Measurements from ENCODE around the gene PGAM5.

The PGAM5 gene

DNA sequence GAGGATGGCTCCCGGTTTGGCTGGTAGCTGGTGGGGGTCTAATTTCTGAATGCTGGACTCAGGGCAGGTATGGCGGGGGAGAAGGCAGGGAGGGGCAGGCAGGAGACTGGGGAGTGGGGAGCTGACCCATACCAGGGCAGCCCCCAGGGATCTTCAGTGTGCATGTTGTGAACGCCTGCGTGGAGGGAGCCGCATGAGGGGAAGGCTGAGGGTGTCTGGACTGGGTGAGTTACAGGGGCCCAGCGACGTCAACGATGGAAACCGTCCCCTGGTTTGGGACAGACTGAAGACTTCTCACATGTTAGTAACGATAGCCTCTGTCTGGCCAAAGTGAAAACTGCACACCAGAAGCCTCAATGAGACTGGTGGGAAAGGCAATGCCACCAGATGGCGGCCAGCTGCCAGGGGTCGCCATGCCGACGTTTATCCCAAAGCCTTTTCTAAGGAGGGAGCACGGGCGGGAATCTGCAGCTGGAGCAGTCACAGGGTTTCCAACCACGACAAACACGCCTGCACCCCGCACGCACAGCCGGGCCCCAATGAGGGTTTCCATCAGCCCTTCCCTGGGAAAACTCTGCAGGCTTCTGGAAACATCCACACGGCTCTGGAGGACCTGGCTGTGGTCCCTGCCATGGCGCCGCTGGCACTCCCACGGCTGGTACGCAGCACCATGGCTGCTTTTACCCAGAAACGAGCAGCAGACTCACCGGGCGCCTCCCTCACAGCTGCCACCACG, 14.0 kb downstream of the PGAM5 start:
- DNase-seq (no peak), ATAC-seq (no peak)
- no peaks in the 10 kb centered on the region for H3K27me3 Mint-ChIP-seq
- no peak overlapping the region for H3K4me3 Mint-ChIP-seq
- H3K27ac Mint-ChIP-seq: peak overlapping the region in 1 of 2 donors; percentile 19
- no peaks in the 10 kb centered on the region for H3K9me3 Mint-ChIP-seq
- peaks cover 8% of the 10 kb centered on the region for H3K4me1 Mint-ChIP-seq

DNA sequence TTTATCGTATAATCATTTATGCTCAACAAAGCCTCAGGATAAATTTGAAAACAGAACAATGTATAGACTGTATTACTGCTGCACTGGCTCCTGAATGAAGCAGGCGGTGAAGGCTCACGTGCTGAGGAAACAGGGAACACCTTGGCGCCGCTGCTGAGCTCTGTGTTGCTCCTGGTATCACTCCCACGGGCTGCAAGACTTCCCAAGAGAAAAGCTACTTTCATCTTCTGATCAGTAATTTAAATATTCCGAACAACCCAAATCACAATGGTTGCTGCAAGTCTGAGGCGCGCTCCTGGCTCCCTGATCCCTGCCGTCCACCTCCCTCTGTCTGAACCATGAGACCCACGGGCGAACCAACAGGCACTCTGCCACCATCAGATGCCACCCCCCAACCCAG, 15.7 kb downstream of the PGAM5 start:
- ATAC-seq (no peak), DNase-seq (no peak)
- no peak overlapping the region for H3K4me3 Mint-ChIP-seq
- no peaks in the 10 kb centered on the region for H3K27me3 Mint-ChIP-seq
- peaks cover 16% of the 10 kb centered on the region for H3K4me1 Mint-ChIP-seq
- H3K9me3 Mint-ChIP-seq: no peaks in the 10 kb centered on the region
- peak overlapping the region in 1 of 2 donors; percentile 10 for H3K27ac Mint-ChIP-seq

DNA sequence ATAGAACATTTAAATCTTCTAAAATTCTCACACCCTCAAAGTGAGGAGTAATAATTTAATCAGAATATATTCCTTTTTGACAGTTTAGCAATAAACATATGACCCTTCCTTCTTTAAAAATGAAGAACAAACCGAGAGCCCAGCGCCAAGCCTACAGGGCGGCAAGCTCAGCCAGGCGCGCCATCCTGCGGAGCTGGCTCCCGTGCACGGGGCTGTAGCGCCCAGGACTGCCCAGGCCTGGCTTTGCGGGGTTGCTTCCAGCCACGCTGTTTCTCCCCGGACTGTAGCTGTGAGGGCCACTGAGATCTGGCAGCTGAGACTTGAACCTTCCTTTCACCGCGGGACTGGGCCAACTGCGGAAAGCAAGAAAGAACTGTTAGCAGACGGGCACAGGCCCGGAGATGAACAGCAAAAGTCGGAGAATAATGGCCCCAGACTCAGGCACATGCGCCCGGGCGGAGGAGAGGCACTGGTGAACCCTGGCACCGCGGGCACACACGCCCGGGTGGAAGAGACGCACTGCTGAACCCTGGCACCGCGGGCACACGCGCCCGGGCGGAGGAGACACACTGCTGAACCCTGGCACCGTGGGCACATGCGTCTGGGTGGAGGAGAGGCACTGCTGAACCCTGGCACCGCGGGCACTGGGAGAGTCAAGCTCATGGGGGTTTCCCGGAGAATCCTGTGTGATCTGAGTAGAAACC, 16.6 kb downstream of the PGAM5 start:
- Mint-ChIP-seq H3K27ac (peak overlapping the region in 1 of 2 donors; percentile 10), H3K9me3 (no peaks in the 10 kb centered on the region), H3K4me3 (no peak overlapping the region), H3K27me3 (no peaks in the 10 kb centered on the region), H3K4me1 (peaks cover 16% of the 10 kb centered on the region)
- ATAC-seq: peak; percentile 59
- DNase-seq: no peak

DNA sequence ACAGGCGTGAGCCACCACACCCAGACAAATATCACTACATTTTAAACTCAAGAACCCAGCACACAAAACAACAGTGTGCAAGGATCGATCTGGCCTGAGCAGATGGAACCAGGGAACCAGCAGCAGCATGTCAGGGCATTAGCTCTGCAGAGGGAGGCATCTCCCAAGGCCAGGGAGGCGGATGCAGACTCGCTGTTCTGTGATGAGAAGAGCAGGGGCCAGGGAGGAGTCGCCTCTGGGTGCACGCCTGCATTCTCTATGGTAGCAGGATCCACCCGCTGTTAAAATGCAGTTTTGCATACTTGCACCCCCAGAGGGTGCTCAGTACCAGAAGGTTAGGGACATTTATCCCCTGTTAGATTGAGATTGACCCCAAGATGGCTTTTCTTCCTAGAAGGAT, 17.9 kb downstream of the PGAM5 start:
- Mint-ChIP-seq H3K9me3 (no peaks in the 10 kb centered on the region), H3K4me3 (no peak overlapping the region), H3K4me1 (peaks cover 16% of the 10 kb centered on the region), H3K27ac (peak overlapping the region in 1 of 2 donors; percentile 71), H3K27me3 (no peaks in the 10 kb centered on the region)
- ATAC-seq (no peak), DNase-seq (no peak)

DNA sequence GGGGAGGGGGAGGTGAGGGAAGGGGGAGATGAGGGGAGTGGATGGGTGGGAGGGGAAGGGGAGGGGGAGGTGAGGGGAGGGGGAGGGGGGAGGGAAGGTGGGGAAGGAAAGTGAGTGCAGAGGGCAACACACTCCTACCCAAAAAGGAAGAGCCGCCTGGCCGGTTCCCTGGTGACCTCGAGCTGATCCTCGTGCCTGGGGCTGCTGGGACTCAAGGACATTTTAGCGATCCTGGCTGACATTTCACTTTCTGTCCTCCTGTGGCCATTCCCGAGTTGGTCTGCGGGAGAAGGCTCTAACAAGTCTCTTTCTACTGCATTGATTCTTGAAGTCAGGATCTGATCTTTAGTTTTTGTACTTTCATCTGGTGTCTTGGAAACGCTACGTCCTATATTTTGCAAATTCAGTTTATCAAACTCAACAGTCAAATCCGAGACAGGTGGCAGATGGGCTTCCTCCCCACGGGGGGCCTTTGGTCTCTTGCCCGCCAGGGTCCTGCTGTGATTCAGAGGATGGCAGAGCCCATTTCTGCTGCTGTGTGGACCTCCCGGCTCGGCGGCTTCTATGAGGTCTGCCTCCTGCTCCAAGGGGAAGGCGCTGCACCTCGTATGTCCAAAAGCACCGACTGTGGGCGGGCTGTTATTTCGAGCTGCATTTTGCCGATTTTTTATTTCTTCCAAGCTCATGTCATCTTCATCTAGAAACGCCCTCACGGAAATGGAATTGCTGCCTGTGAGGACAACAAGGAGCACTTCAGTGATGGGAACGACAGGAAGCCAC, 19.1 kb downstream of the PGAM5 start:
- Mint-ChIP-seq H3K4me3 (no peak overlapping the region), H3K4me1 (peaks cover 16% of the 10 kb centered on the region), H3K27me3 (no peaks in the 10 kb centered on the region), H3K9me3 (no peaks in the 10 kb centered on the region), H3K27ac (no peak overlapping the region)
- ATAC-seq (peak; percentile 32), DNase-seq (no peak)

DNA sequence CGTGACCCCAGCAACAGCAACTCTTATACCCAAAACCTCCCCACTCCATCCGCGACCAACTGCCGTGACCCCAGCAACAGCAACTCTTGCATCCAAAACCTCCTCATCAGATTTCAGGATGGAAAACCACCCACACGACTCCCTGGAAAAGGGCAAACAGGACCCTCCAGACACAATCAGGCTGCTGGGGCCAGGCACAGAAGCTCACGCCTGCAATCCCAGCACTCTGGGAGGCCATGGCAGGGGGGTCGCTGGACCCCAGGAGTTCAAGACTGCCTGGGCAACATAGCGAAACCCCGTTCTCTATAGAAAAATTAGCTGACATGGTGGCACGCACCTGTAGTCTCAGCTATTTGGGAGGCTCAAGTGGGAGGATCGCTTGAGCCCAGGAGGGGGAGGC, 19.7 kb downstream of the PGAM5 start:
- Mint-ChIP-seq H3K9me3 (no peaks in the 10 kb centered on the region), H3K4me3 (no peak overlapping the region), H3K4me1 (peaks cover 16% of the 10 kb centered on the region), H3K27ac (no peak overlapping the region), H3K27me3 (no peaks in the 10 kb centered on the region)
- ATAC-seq (no peak), DNase-seq (no peak)

DNA sequence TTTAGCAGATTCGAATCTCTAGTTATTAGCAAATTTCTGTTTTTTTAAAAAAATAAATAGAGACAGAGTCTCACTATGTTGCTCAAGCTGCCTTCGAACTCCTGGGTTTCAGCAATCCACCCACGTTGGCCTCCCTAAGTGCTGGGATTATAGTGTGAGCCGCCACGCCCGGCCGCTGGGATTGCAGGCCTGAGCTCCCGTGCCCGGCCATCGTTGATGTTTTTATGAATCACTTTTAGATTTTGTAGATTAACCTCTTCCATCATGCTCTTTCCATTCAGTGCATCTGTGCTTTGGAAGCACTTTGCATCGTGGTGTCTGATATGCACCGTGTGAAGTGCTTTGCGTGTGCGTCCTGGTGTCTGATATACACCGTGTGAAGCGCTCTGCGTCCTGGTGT, 20.9 kb downstream of the PGAM5 start:
- H3K4me1 Mint-ChIP-seq: peaks cover 16% of the 10 kb centered on the region
- ATAC-seq (no peak), DNase-seq (no peak)
- H3K27me3 Mint-ChIP-seq: no peaks in the 10 kb centered on the region
- H3K9me3 Mint-ChIP-seq: no peaks in the 10 kb centered on the region
- no peak overlapping the region for H3K27ac Mint-ChIP-seq
- H3K4me3 Mint-ChIP-seq: no peak overlapping the region

DNA sequence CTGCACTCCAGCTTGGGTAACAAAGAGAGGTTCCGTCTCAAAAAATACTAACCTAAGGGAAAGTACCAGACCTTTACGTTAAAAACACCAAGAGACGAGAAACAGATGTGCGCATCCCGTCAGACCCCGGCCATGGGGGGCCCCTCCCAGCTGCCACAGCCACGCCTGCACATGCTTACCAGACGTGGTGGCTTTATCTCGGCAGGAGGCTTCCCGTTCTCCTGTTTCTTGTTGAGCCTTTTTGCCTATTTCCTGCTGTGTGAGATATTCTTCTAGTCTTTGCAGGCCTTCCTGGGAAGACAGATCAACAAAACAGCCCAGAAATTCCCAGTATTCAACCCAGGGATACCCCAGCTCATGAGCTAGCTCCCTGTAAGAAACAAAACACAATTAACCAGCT, 23.6 kb downstream of the PGAM5 start:
- Mint-ChIP-seq H3K27ac (peak overlapping the region in 1 of 2 donors; percentile 43), H3K4me3 (no peak overlapping the region), H3K27me3 (no peaks in the 10 kb centered on the region), H3K4me1 (peaks cover 9% of the 10 kb centered on the region), H3K9me3 (no peaks in the 10 kb centered on the region)
- ATAC-seq: no peak
- no peak for DNase-seq

DNA sequence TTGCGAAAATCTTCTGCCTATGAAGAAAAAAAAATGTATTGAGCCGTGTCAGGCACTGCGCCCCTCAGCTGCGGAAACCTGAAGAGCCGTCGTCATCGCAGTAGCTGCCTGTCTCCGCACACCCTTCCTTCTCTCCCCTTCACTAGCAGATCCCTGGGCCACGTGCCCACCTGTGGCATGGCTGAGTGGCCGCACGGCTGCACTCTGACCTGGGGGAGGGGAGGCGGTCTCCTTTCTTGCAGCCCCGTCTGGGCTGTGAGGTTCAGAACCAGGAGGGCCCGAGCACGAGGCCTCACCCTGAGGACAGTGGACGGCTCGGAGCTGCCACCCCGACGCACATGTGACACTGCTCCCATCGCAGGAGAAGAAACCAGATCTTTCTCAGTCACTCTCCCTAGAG, 24.9 kb downstream of the PGAM5 start:
- peak overlapping the region in 1 of 2 donors; percentile 88 for H3K27ac Mint-ChIP-seq
- DNase-seq (no peak), ATAC-seq (no peak)
- no peaks in the 10 kb centered on the region for H3K4me1 Mint-ChIP-seq
- no peak overlapping the region for H3K4me3 Mint-ChIP-seq
- H3K27me3 Mint-ChIP-seq: no peaks in the 10 kb centered on the region
- no peaks in the 10 kb centered on the region for H3K9me3 Mint-ChIP-seq

DNA sequence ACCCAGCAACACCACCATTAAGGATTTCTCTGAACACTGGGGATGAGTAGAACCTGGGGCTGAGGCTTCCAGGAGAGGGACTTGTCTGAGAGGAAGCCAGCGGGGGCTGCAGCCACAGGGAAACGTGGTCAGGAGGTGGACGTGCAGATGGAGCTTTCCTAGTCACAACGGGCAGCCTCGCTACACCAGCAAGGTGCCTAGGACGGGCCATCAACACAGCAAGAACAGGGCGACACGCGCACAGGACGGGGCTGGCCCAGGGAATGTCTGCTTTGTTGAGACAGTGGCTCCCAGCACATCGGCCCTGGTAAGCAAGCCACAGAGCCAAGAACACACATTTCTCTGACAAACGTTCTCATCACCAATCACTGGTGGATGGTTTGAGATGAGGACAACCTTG, 25.7 kb downstream of the PGAM5 start:
- Mint-ChIP-seq H3K27ac (peak overlapping the region in 1 of 2 donors; percentile 19), H3K4me3 (no peak overlapping the region), H3K4me1 (no peaks in the 10 kb centered on the region), H3K9me3 (no peaks in the 10 kb centered on the region), H3K27me3 (no peaks in the 10 kb centered on the region)
- ATAC-seq: no peak
- DNase-seq: no peak

DNA sequence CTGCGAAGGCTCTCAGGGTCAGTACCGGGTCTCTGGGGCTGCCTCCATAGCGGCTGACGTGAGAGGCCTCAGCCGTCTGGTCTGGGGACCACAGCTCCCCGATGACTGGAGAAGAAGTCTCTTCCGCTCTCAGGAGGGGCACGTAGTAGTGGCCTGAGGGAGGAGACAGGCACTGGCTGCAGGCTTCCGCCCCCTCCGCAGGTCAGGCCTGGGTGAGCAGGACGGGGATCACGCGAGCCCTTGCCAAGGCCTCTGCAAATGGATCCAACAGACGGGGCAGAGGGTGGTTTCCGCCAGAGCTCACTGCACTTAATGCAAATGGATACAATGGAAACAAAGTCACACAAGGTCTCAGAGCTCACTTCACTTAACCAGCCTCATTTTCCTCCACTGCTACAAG, 26.3 kb downstream of the PGAM5 start:
- H3K4me3 Mint-ChIP-seq: no peak overlapping the region
- peak overlapping the region in 1 of 2 donors; percentile 86 for H3K27ac Mint-ChIP-seq
- H3K4me1 Mint-ChIP-seq: no peaks in the 10 kb centered on the region
- no peak for DNase-seq
- H3K9me3 Mint-ChIP-seq: no peaks in the 10 kb centered on the region
- H3K27me3 Mint-ChIP-seq: no peaks in the 10 kb centered on the region
- no peak for ATAC-seq

DNA sequence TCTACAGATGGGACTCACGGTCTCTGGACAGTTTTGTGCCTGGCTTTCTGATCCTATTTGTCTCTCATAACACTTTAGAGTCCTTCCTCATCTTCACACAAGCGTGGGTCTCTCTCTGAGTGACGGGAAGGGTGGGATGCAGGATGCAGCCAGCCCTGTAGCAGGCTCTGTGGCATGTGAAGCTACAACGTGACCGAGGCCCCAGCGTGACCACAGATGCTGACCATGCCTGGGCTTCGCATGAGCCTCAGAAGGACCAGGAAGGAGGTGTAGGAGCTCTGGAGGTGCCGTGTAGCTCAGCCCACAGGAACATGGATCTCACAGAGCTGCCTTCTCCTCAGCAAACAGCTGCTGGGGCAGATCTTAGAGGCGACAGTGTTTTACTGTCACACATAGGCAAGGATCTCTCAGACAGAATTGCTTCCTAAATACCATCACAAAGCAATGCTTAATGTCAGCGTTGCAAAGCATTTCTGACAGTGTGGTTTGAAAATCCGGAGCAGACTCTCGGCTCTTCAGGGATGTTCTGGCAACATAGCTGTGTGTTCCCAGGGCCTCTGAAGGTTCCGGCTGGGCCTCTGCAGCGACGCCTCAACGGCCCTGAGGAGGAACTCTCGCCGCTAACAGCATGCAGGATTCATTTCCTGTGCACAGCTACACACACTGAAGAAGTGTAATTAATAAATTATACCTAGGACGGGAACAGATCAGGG, 29.1 kb downstream of the PGAM5 start:
- Mint-ChIP-seq H3K9me3 (peaks cover 0 to 3% of the 10 kb centered on the region in 2 donors), H3K27ac (peak overlapping the region in 1 of 2 donors; percentile 59), H3K4me1 (peaks cover 8% of the 10 kb centered on the region), H3K27me3 (no peaks in the 10 kb centered on the region), H3K4me3 (no peak overlapping the region)
- DNase-seq (no peak), ATAC-seq (no peak)

DNA sequence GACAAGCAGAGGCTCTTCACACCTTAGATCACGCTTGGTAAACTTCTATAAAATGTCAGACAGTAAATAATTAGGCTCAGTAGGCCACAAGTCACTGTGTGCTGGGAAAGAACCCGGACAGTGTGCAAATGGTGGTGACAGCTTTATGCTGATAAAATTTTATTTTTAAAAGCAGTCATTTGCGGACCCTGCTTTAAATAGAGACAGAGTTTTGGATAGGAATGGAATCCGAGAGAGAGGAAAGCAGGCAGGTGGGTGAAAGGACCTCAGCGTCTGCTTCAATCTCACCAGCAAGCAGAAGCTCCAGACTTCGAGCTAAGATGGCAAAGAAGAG, 29.6 kb downstream of the PGAM5 start:
- Mint-ChIP-seq H3K9me3 (peaks cover 0 to 3% of the 10 kb centered on the region in 2 donors), H3K4me1 (peaks cover 8% of the 10 kb centered on the region), H3K27me3 (no peaks in the 10 kb centered on the region), H3K4me3 (no peak overlapping the region), H3K27ac (peak overlapping the region in 1 of 2 donors; percentile 59)
- no peak for ATAC-seq
- DNase-seq: no peak

DNA sequence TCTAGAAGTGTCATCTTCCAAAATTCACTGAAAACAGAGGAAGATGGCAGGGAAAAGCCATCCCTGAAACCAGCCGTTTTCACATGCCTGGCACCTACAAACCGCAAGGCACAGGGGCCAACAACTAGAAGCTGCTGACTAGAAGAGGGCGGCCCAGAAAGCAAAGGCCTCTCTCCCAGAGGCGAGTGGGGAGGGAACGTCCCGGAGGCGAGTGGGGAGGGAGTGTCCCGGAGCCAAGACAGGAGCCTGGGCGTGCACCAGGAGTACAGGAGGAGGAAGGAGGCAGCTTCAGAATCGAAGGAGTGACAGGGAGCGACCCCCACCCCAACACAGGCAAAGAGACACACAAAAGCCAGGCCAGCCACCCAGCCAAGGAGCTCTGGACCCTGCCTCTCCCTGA, 30.0 kb downstream of the PGAM5 start:
- DNase-seq: no peak
- ATAC-seq: no peak
- Mint-ChIP-seq H3K27me3 (no peaks in the 10 kb centered on the region), H3K4me3 (no peak overlapping the region), H3K4me1 (peaks cover 8% of the 10 kb centered on the region), H3K27ac (peak overlapping the region in 1 of 2 donors; percentile 59), H3K9me3 (peaks cover 0 to 3% of the 10 kb centered on the region in 2 donors)

DNA sequence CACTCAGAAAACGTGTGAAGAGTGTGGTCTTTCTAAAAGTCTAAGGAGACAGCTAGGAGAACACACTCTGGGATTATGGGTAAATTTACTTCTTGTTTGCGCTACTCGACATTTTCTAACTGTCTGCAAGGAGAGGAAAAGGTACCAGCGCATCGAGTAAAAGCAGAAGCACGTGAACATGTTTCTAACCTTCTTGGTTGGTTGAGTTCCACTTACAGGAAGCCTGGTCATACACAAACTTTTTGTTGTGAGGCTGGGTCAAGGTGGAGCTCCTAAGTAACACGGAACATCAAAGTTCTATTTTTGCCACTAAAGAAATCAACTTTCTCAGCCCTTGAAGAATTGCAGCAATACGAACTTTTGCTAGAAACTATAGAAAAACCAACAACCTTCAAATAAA, 31.0 kb downstream of the PGAM5 start:
- no peak for ATAC-seq
- Mint-ChIP-seq H3K9me3 (peaks cover 0 to 3% of the 10 kb centered on the region in 2 donors), H3K27ac (no peak overlapping the region), H3K4me3 (no peak overlapping the region), H3K4me1 (peaks cover 8% of the 10 kb centered on the region), H3K27me3 (no peaks in the 10 kb centered on the region)
- no peak for DNase-seq

Data from stimulated activated naive CD8-positive, alpha-beta T cell treated with anti-CD3 and anti-CD28 coated beads, Interleukin-15, amount 100 ng/mL, for 72 hours (primary cell).